GM21723 (cell line): ENCODE data around the gene TSKU.

ENCODE experiments used
- ATAC-seq: cut with Tn5 transposase; IDR thresholded peaks from one replicate; pipeline ENCODE4 v1.9.1; 2021; ENCODE audit warnings: mild to moderate bottlenecking, moderate library complexity; ENCODE audit not compliant: unreplicated experiment

The TSKU gene

GRCh38 chr11:76750746-76751145 lies 32.4 kb upstream of the TSKU start:
- ATAC-seq: no peak

DNA sequence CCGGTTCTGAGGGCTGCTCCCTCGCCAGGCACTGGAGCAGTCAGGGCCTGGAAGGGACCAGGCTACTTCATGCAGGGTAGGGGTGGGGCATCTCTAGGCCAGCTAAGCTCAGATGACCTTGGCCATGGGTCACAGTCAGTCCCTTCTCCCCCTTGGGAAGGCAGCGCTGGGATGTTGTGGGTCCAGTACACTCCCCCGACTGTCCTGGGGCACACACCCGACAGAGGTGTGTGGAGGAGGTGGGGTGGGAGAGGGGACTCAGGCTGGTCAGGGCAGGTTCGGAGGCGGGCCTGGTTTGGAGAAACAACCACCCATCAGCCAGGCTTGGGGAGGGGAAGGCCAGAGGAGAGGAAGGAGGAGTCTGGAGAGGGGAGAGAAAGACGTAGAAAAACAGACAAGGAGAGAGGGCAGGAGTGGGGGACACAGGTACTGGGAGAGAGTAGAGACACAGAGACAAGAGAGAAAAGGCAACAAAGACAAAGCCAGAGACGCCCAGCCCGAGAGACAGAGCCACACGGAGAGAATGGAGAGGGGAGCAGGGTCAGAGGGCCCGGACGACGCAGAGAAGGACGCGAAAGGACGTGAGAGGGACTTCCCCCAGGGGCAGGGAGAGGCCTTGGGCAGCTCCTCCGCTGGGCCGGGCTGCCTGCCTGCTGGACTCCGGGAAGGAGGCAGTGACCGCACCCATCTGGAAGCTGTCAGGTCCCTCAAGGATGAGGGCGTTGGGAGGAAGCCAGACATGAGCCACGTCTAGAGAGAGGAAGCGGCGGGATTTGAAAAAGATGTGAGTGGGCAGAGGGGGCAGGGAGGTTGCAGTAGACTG lies 30.6 kb upstream of the TSKU start:
- ATAC-seq: no peak

- no peak for ATAC-seq
Measured at GRCh38 chr11:76753449-76753848, 29.7 kb upstream of the TSKU start.

DNA sequence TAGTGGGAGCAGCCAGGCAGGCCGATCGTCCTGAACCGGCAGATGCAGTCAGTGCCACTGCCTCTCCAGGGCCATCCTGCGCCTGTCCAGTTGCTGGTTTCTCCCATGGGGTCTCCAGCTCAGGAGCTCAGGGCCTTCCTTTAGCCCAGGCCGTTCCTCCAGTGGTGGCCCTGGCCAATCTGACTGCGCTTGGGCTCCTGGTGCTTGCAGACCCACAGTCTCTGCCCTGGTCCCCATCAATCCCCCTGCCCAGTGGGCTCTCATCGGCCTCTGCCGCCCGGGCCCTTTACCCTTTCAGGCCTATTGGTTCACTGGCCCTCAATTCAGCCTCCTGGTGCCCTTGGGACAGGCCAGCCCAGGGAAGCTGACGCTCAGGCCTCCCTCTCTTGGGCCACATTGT lies 29.2 kb upstream of the TSKU start:
- no peak for ATAC-seq

- no peak for ATAC-seq
Measured at GRCh38 chr11:76756341-76756741, 26.8 kb upstream of the TSKU start.

- ATAC-seq: no peak
Measured at GRCh38 chr11:76758311-76758710, 24.8 kb upstream of the TSKU start.

DNA sequence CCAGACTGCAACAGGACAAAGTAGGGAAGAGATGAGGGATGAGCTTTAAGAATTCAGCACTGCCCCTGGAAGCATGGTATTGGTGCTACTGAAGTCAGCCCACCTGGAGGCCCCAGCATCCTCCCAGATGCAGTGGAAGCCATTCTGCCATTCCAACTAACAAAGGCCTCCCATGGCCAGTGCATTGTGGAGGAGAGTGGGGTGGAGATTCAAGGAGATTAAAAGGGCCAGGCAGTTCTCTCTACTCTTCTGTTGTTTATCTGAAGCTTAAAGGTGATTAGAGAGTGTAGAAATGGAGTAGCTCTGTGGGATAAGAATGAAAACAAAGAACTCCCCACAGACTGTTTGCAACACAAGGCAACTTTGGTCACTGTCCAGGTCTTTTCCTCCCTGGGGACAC lies 24.1 kb upstream of the TSKU start:
- ATAC-seq: no peak

DNA sequence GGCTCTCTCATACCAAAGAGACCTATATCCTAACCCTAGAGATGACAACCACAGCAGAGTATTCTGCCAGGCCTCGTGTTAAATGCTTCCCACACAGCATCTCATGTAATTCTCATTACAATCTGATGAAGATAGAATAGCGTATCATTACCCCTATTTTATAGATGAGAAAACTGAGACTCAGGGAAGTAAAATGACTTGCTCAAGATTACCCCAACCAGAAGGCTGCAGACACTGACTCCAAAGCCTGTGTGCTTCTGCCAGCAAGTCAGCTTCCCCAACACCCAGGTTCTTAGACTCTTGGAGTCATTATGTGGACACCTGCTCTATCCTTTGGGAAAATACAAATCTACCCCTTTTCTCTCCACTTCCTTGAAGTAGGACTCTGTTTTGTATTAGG lies 23.6 kb upstream of the TSKU start:
- ATAC-seq: no peak

- ATAC-seq: no peak
Measured at GRCh38 chr11:76760236-76760635, 22.9 kb upstream of the TSKU start.

GRCh38 chr11:76761718-76762355 lies 21.3 kb upstream of the TSKU start:
- no peak for ATAC-seq

DNA sequence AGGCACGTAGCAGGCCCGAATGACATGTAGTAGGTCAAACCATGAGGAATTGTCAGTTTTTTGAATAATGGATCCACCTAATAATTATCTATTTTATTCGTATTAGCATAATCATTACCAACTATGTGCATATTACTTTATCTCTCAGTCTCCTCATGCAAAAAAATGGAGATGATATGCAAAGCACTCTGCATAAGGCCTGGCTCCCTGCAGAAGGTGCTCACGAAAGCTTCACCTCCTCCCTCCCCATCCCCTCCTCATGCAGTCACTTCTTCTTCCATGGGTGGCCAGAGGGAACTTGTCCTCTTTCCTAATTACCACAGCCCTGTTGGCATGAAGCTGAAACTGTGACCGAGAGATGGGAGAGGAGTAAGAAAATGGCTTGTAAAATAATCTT lies 20.8 kb upstream of the TSKU start:
- no peak for ATAC-seq

GRCh38 chr11:76762867-76763572 lies 20.1 kb upstream of the TSKU start:
- no peak for ATAC-seq

- no peak for ATAC-seq
Measured at GRCh38 chr11:76763573-76764346, 19.4 kb upstream of the TSKU start.

GRCh38 chr11:76764941-76765665 lies 18.1 kb upstream of the TSKU start:
- ATAC-seq: no peak

GRCh38 chr11:76765863-76766350 lies 17.2 kb upstream of the TSKU start:
- ATAC-seq: no peak

DNA sequence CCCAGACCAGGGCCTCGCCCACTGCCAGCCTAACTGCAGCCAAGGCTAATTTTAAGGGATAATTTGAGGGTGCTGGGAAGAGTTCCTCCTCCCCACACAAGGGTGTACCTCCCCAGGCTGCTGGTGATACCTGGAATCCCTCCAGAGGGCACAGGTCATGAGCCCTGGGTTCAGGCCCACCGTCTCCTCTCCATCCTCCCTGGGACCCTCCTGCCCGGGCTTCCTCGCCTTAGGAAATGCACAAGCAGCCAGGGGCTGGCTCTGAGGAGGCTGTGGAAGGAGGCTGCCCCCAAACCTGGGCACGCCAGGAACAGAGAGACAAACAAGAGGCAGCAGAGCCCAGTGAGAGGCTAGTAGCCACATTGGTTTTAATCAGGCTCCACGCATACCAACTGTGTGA lies 16.6 kb upstream of the TSKU start:
- ATAC-seq: no peak

- ATAC-seq: no peak
Measured at GRCh38 chr11:76767659-76768058, 15.5 kb upstream of the TSKU start.

- ATAC-seq: no peak
Measured at GRCh38 chr11:76768088-76768908, 14.9 kb upstream of the TSKU start.

- ATAC-seq: no peak
Measured at GRCh38 chr11:76768909-76769560, 14.1 kb upstream of the TSKU start.
